ENCODE measurements around the gene CD19.

- TF ChIP-seq CTCF (IDR thresholded peaks at IDR 0.05) (no peak), POLR2A (IDR thresholded peaks at IDR 0.05) (no peak), POLR2AphosphoS5 (IDR thresholded peaks at IDR 0.05; ENCODE audit: insufficient read depth in 1 of 2, low read depth in 1 of 2) (no peak)
These were observed 38.5 kb upstream of the CD19 start for GRCh38 chr16:28893291-28893690.
